Loucy (cell line): ENCODE measurements around the gene BCAS3.

Source experiments
- H2AFZ ChIP-seq: fragments of 200-600 bp; sonication (generic); 2 replicates; pipeline ENCODE4 v1.6.0; 2016; ENCODE audit warnings: antibody characterized with exemption, mild to moderate bottlenecking, low read length, moderate library complexity
- H3F3A ChIP-seq: fragments of 200-600 bp; 2 replicates; pipeline ENCODE4 v1.6.0; 2016; ENCODE audit warnings: antibody characterized with exemption, low read depth, mild to moderate bottlenecking
- H3K27me3 ChIP-seq: fragments of 200-600 bp; sonication (generic); 2 replicates; pipeline ENCODE4 v1.6.1; 2014; ENCODE audit warnings: low read length, mild to moderate bottlenecking; ENCODE audit not compliant: insufficient read depth, poor library complexity, severe bottlenecking
- H3K36me3 ChIP-seq: fragments of 200-600 bp; sonication (generic); 2 replicates; pipeline ENCODE4 v1.6.1; 2016; ENCODE audit warnings: low read length; ENCODE audit not compliant: insufficient read depth
- H3K4me1 ChIP-seq: fragments of 200-600 bp; sonication (generic); 2 replicates; pipeline ENCODE4 v1.5.1; 2014; ENCODE audit warnings: low read length, mild to moderate bottlenecking; ENCODE audit not compliant: insufficient read depth, poor library complexity, severe bottlenecking
- H3K4me2 ChIP-seq: fragments of 200-600 bp; sonication (generic); 2 replicates; pipeline ENCODE4 v1.6.0; 2014; ENCODE audit warnings: antibody characterized with exemption, low read length, low read depth, mild to moderate bottlenecking; ENCODE audit not compliant: poor library complexity, severe bottlenecking
- H3K4me3 ChIP-seq: fragments of 200-600 bp; sonication (generic); 2 replicates; pipeline ENCODE4 v1.5.1; 2014; ENCODE audit warnings: low read length, mild to moderate bottlenecking, mixed read lengths; ENCODE audit not compliant: poor library complexity, severe bottlenecking
- H3K79me2 ChIP-seq: fragments of 200-600 bp; sonication (generic); 2 replicates; pipeline ENCODE4 v1.6.1; 2014; ENCODE audit warnings: low read length; ENCODE audit not compliant: insufficient read depth
- H3K9ac ChIP-seq: fragments of 200-600 bp; sonication (generic); 2 replicates; pipeline ENCODE4 v1.6.0; 2014; ENCODE audit warnings: mild to moderate bottlenecking, low read depth, low read length, moderate library complexity; ENCODE audit not compliant: poor library complexity, severe bottlenecking
- H3K9me2 ChIP-seq: fragments of 200-600 bp; sonication (generic); replicated peaks from 2 replicates; pipeline ENCODE4 v1.6.1; 2016; ENCODE audit warnings: low read depth, low read length, mixed read lengths
- H3K9me3 ChIP-seq: fragments of 200-600 bp; sonication (generic); 2 replicates; pipeline ENCODE4 v1.6.1; 2014; ENCODE audit warnings: mild to moderate bottlenecking, antibody characterized with exemption, low read length, low read depth; ENCODE audit not compliant: insufficient read depth
- H4K20me1 ChIP-seq: fragments of 200-600 bp; sonication (generic); 2 replicates; pipeline ENCODE4 v1.6.0; 2014; ENCODE audit warnings: antibody characterized with exemption, low read length, mild to moderate bottlenecking; ENCODE audit not compliant: insufficient read depth, poor library complexity, severe bottlenecking
- EZH2phosphoT487 ChIP-seq: fragments of 200-600 bp; IDR thresholded peaks from 2 replicates; pipeline ENCODE4 v1.6.1; 2018; ENCODE audit warnings: antibody characterized with exemption, mild to moderate bottlenecking, moderate library complexity, borderline replicate concordance
- TF ChIP-seq, protein P1 (sequence below): fragments of 200-600 bp; sonication (generic); conservative IDR thresholded peaks from 2 replicates; pipeline ENCODE4 v1.5.1; 2014; ENCODE audit warnings: mild to moderate bottlenecking, antibody characterized with exemption, low read length

BCAS3 gene

DNA sequence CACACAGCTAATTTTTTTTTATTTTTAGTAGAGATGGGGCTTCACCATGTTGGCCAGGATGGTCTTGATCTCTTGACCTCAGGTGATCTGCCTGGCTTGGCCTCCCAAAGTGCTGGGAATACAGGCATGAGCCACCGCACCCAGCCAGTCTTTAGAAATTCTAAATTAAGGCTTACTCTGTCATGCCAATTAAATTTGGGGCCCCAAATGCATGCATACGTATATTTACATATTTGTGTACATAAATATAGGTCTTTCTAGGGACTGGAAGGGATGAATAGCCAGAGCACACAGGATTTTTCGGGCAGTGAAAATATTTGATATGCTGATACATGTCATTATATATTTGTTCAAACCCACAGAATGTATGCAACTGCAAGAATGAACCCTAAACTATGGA is 105.1 kb downstream of the BCAS3 start:
- no peak overlapping the region for H3K4me3 ChIP-seq
- H3K4me1 ChIP-seq, result peaks cover 6% of the 10 kb centered on the region
- H3K9me2 ChIP-seq, result no peaks in the 10 kb centered on the region
- H3K4me2 ChIP-seq, result no peak overlapping the region
- H2AFZ ChIP-seq, result no peak overlapping the region
- TF ChIP-seq, protein P1, sequence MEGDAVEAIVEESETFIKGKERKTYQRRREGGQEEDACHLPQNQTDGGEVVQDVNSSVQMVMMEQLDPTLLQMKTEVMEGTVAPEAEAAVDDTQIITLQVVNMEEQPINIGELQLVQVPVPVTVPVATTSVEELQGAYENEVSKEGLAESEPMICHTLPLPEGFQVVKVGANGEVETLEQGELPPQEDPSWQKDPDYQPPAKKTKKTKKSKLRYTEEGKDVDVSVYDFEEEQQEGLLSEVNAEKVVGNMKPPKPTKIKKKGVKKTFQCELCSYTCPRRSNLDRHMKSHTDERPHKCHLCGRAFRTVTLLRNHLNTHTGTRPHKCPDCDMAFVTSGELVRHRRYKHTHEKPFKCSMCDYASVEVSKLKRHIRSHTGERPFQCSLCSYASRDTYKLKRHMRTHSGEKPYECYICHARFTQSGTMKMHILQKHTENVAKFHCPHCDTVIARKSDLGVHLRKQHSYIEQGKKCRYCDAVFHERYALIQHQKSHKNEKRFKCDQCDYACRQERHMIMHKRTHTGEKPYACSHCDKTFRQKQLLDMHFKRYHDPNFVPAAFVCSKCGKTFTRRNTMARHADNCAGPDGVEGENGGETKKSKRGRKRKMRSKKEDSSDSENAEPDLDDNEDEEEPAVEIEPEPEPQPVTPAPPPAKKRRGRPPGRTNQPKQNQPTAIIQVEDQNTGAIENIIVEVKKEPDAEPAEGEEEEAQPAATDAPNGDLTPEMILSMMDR, result no peak
- TF ChIP-seq EZH2phosphoT487, result no peak
- H4K20me1 ChIP-seq, result no peaks in the 10 kb centered on the region
- H3K36me3 ChIP-seq, result no peaks in the 10 kb centered on the region
- no peaks in the 10 kb centered on the region for H3K9me3 ChIP-seq
- H3K27me3 ChIP-seq, result no peaks in the 10 kb centered on the region
- no peak overlapping the region for H3K9ac ChIP-seq
- no peaks in the 10 kb centered on the region for H3K79me2 ChIP-seq
- H3F3A ChIP-seq, result no peaks in the 10 kb centered on the region

DNA sequence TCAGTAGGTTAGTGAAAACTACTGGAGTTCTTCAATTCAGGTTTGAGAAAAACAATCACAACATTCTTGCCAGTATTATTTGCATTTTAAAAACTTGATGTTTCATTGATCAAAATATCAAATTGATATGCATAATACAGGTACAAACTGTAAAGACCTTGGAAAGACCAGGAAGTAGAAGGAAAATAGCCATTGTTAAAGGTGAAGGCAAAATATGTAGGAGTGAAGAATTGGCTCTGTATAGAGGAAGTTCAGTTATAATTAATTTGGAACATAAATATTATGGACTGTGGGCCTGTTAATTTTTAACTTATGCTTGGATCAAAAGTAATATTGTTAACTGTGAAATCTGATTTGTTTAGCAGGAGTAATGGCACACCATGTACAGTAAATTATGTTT is 112.6 kb downstream of the BCAS3 start:
- no peaks in the 10 kb centered on the region for H4K20me1 ChIP-seq
- H3K27me3 ChIP-seq, result no peaks in the 10 kb centered on the region
- no peaks in the 10 kb centered on the region for H3K36me3 ChIP-seq
- no peak overlapping the region for H3K4me3 ChIP-seq
- H3K9me3 ChIP-seq, result no peaks in the 10 kb centered on the region
- no peak for TF ChIP-seq EZH2phosphoT487
- TF ChIP-seq, protein P1, result no peak
- no peaks in the 10 kb centered on the region for H3K79me2 ChIP-seq
- no peak overlapping the region for H3K4me2 ChIP-seq
- no peak overlapping the region for H3K9ac ChIP-seq
- H2AFZ ChIP-seq, result no peak overlapping the region
- no peaks in the 10 kb centered on the region for H3F3A ChIP-seq
- no peaks in the 10 kb centered on the region for H3K9me2 ChIP-seq
- peaks cover 7% of the 10 kb centered on the region for H3K4me1 ChIP-seq

DNA sequence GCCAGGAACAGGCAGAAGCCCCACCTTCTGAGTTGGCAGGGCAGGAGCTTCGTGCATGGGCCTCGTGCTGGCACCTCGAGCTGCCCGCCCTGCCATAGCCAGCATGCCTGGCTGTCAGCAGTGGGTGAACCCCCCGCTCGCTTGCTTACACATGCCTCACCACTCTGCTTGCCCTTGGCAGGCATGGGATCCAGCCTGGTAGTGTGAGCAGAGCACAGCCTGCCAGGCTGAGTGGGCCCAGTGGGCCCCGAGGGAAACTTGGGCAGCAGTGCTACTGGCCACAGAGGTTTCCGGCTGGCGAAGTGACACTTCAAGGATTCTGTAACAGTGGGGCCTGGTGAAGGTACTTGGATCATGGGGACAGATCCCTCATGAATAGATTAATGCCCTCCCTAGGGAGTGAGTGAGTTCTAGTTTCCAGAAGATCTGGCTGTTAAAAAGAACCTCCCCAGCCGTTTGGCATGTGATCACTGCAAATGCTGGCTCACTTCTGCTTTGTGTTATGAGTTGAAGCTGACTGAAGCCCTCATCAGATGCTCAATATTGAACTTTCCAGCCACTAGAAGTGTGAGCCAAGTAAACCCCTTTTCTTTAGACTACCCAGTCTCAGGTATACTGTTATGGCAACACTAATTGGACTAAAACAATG is 114.7 kb downstream of the BCAS3 start:
- no peaks in the 10 kb centered on the region for H3K9me3 ChIP-seq
- H3K9ac ChIP-seq, result no peak overlapping the region
- no peaks in the 10 kb centered on the region for H3K27me3 ChIP-seq
- H3F3A ChIP-seq, result no peaks in the 10 kb centered on the region
- no peak overlapping the region for H3K4me2 ChIP-seq
- no peak overlapping the region for H3K4me3 ChIP-seq
- H3K79me2 ChIP-seq, result no peaks in the 10 kb centered on the region
- no peaks in the 10 kb centered on the region for H3K9me2 ChIP-seq
- peaks cover 4% of the 10 kb centered on the region for H3K4me1 ChIP-seq
- no peak overlapping the region for H2AFZ ChIP-seq
- H4K20me1 ChIP-seq, result no peaks in the 10 kb centered on the region
- H3K36me3 ChIP-seq, result no peaks in the 10 kb centered on the region
- TF ChIP-seq EZH2phosphoT487, result no peak
- TF ChIP-seq, protein P1, result no peak
